T-cell (primary cell): ENCODE results near the gene MPHOSPH9. TPM values are rescaled to one million over a fixed set of nuclear protein-coding genes. Genes with fewer than 3 reads are reported as not detected.

Source experiments
- ATAC-seq, 4 experiments: fragments of 200-7000 bp in 3 of 4; fragments of 150-1000 bp in 1 of 4; cut with Tn5 transposase; replicated peaks in 1 of 4; 1 replicate in 3 of 4; 2 replicates in 1 of 4; pipeline ENCODE4 v1.10.0; 2021; ENCODE audit warnings: moderate library complexity in 3 of 4, mild to moderate bottlenecking in 2 of 4, moderate number of reproducible peaks in 1 of 4
- CTCF ChIA-PET, 2 donors: fragments of 300-600 bp; sonication (Branson Sonifier 250); formaldehyde crosslinking; loops; one replicate each; lab custom pipeline; 2022; ENCODE audit warnings: antibody characterized with exemption in 2 of 2; lab: Charles Lee
- POLR2A ChIA-PET, 2 donors: fragments of 300-600 bp; sonication (Branson Sonifier 250); formaldehyde crosslinking; loops; one replicate each; lab custom pipeline; 2022; ENCODE audit warnings: antibody characterized with exemption in 2 of 2; lab: Charles Lee
- DNase-seq, 35 experiments: peaks; one replicate each; pipeline versions ENCODE4 v3.0.0 to v3.0.0-alpha.2; 2013 to 2023
- H3K27ac ChIP-seq: one replicate; pipeline ENCODE4 v1.5.1; 2013; ENCODE audit warnings: low read length
- H3K27me3 ChIP-seq, 2 experiments: replicated peaks in 1 of 2; 1 replicate in 1 of 2; 2 replicates in 1 of 2; pipeline versions ENCODE4 v1.6.1 to v1.7.0; 2013; ENCODE audit warnings: low read length in 1 of 2, mixed read lengths in 1 of 2; ENCODE audit not compliant: control insufficient read depth in 2 of 2, insufficient read depth in 2 of 2; ENCODE audit errors: extremely low read depth in 1 of 2
- H3K36me3 ChIP-seq, 2 donors: 1 replicate in 1 of 2; 2 replicates in 1 of 2; pipeline versions ENCODE4 v1.6.1 to v1.7.0; 2013; ENCODE audit warnings: low read length in 1 of 2; ENCODE audit not compliant: control insufficient read depth in 2 of 2, insufficient read depth in 1 of 2; ENCODE audit errors: extremely low read depth in 1 of 2
- H3K4me1 ChIP-seq, 2 experiments: 1 replicate in 1 of 2; 2 replicates in 1 of 2; pipeline versions ENCODE4 v1.6.1 to v1.7.0; 2013; ENCODE audit warnings: low read length in 2 of 2, mixed read lengths in 1 of 2; ENCODE audit not compliant: insufficient read depth in 2 of 2, control insufficient read depth in 1 of 2; ENCODE audit errors: extremely low read depth in 1 of 2
- H3K4me3 ChIP-seq, 2 donors: 1 replicate in 1 of 2; 2 replicates in 1 of 2; pipeline versions ENCODE4 v1.5.1 to v1.7.0; 2013; ENCODE audit warnings: mild to moderate bottlenecking in 2 of 2, low read length in 1 of 2, moderate library complexity in 1 of 2; ENCODE audit not compliant: control insufficient read depth in 1 of 2; ENCODE audit errors: extremely low read depth in 1 of 2
- H3K9me3 ChIP-seq: 2 replicates; pipeline ENCODE4 v1.7.0; 2013
- H3K27ac Mint-ChIP-seq, 2 donors: one replicate each; pipeline ENCODE4 v1.8.0; 2020 to 2021; ENCODE audit warnings: mild to moderate bottlenecking in 2 of 2, mixed read lengths in 2 of 2
- H3K27me3 Mint-ChIP-seq, 2 donors: one replicate each; pipeline ENCODE4 v1.8.0; 2021 to 2022; ENCODE audit warnings: mixed read lengths in 2 of 2
- H3K36me3 Mint-ChIP-seq: one replicate; pipeline ENCODE4 v1.8.0; 2021; ENCODE audit warnings: mixed read lengths
- H3K4me1 Mint-ChIP-seq, 3 donors: one replicate each; pipeline ENCODE4 v1.8.0; 2020 to 2022; ENCODE audit warnings: mixed read lengths in 3 of 3, mild to moderate bottlenecking in 1 of 3
- H3K4me3 Mint-ChIP-seq, 3 donors: one replicate each; pipeline ENCODE4 v1.8.0; 2020 to 2022; ENCODE audit warnings: mild to moderate bottlenecking in 3 of 3, mixed read lengths in 3 of 3, moderate library complexity in 3 of 3
- H3K9me3 Mint-ChIP-seq, 3 donors: one replicate each; pipeline ENCODE4 v1.8.0; 2020 to 2022; ENCODE audit warnings: mixed read lengths in 3 of 3
- WGBS: methylation state at CpG from one replicate; pipeline ENCODE4 v1.1.5; 2013; ENCODE audit warnings: missing lambda C conversion rate; ENCODE audit not compliant: insufficient coverage; 5-methylcytosine and 5-hydroxymethylcytosine counted together
- total RNA-seq, 35 experiments: library from RNA in 6 of 35; stranded (reverse) in 6 of 35; fragments of 120-200 nt in 1 of 35; gene quantifications; one replicate each; pipeline versions ENCODE4 v1.2.1 to v1.2.4 and lab custom pipeline; 2013 to 2026

The MPHOSPH9 gene
- total RNA-seq, 5 donors from 2014 or later (not counting 1 experiment from before 2014, with no cell fraction given), result 48.5 to 105 (median 56.3) TPM

- 89% methylated on average over 8 of the region's 15 CpGs for WGBS
- Mint-ChIP-seq H3K4me1 (peaks cover 38 to 61% (median 43%) of the 10 kb centered on the region in 3 donors), H3K27me3 (no peaks in the 10 kb centered on the region), H3K27ac (no peak overlapping the region), H3K4me3 (no peak overlapping the region), H3K9me3 (no peaks in the 10 kb centered on the region), H3K36me3 (no peaks in the 10 kb centered on the region)
- ChIA-PET POLR2A (no interaction called here), CTCF (interaction anchor here in 1 of 2 donors (0.6 kb wide), 1 partner anchor 12 kb away, joined by 6 read pairs; no protein-coding TSS in a partner anchor)
- DNase-seq (no peak), ATAC-seq (no peak)
- peaks cover 4 to 15% of the 10 kb centered on the region in 2 experiments for H3K4me1 ChIP-seq
- no peaks in the 10 kb centered on the region for H3K9me3 ChIP-seq
- H3K27ac ChIP-seq, result no peak overlapping the region
- no peaks in the 10 kb centered on the region for H3K27me3 ChIP-seq
- no peak overlapping the region for H3K4me3 ChIP-seq
- H3K36me3 ChIP-seq, result peaks cover 0 to 3% of the 10 kb centered on the region in 2 donors
Measured at GRCh38 chr12:123141615-123142517, 91.1 kb downstream of the MPHOSPH9 start.

- Histone ChIP-seq H3K4me3 (no peak overlapping the region), H3K9me3 (no peaks in the 10 kb centered on the region), H3K36me3 (peaks cover 0 to 3% of the 10 kb centered on the region in 2 donors), H3K27me3 (no peaks in the 10 kb centered on the region), H3K4me1 (peaks cover 4 to 15% of the 10 kb centered on the region in 2 experiments), H3K27ac (no peak overlapping the region)
- DNase-seq (no peak), ATAC-seq (no peak)
- H3K9me3 Mint-ChIP-seq, result no peaks in the 10 kb centered on the region
- H3K4me1 Mint-ChIP-seq, result peaks cover 38 to 59% (median 45%) of the 10 kb centered on the region in 3 donors
- peaks cover 3% of the 10 kb centered on the region for H3K36me3 Mint-ChIP-seq
- WGBS, result 87% methylated on average over 3 of the region's 6 CpGs
- ChIA-PET POLR2A (interaction anchor here in 1 of 2 donors (0.7 kb wide), 1 partner anchor 1104 kb away, joined by 4 read pairs; no protein-coding TSS in a partner anchor), CTCF (no interaction called here)
- H3K27me3 Mint-ChIP-seq, result no peaks in the 10 kb centered on the region
- H3K4me3 Mint-ChIP-seq, result no peak overlapping the region
- H3K27ac Mint-ChIP-seq, result peak overlapping the region in 1 of 2 donors; percentile 68
Measured at GRCh38 chr12:123140676-123141614, 92.0 kb downstream of the MPHOSPH9 start.

GRCh38 chr12:123139926-123140675 lies 92.8 kb downstream of the MPHOSPH9 start:
- peaks cover 4 to 15% of the 10 kb centered on the region in 2 experiments for H3K4me1 ChIP-seq
- WGBS, result 71% methylated on average over 5 of the region's 6 CpGs
- Mint-ChIP-seq H3K27me3 (no peaks in the 10 kb centered on the region), H3K36me3 (peaks cover 3% of the 10 kb centered on the region), H3K4me1 (peaks cover 38 to 58% (median 44%) of the 10 kb centered on the region in 3 donors), H3K4me3 (no peak overlapping the region), H3K27ac (peak overlapping the region; percentile 46 to 68), H3K9me3 (no peaks in the 10 kb centered on the region)
- H3K36me3 ChIP-seq, result peaks cover 0 to 3% of the 10 kb centered on the region in 2 donors
- H3K27ac ChIP-seq, result no peak overlapping the region
- ChIA-PET CTCF (no interaction called here), POLR2A (interaction anchor here in 1 of 2 donors (0.7 kb wide), 1 partner anchor 1103 kb away, joined by 4 read pairs; no protein-coding TSS in a partner anchor)
- DNase-seq (no peak), ATAC-seq (no peak)
- no peaks in the 10 kb centered on the region for H3K27me3 ChIP-seq
- no peaks in the 10 kb centered on the region for H3K9me3 ChIP-seq
- H3K4me3 ChIP-seq, result no peak overlapping the region

GRCh38 chr12:123135688-123136087 lies 97.3 kb downstream of the MPHOSPH9 start:
- ChIA-PET CTCF (no interaction called here), POLR2A (interaction anchor here in 1 of 2 donors (0.5 kb wide), 1 partner anchor 246 kb away, joined by 4 read pairs; no protein-coding TSS in a partner anchor)
- no peak overlapping the region for H3K27ac ChIP-seq
- no peak for ATAC-seq
- no peak overlapping the region for H3K4me3 ChIP-seq
- no peaks in the 10 kb centered on the region for H3K27me3 ChIP-seq
- Mint-ChIP-seq H3K36me3 (peaks cover 3% of the 10 kb centered on the region), H3K27ac (peak overlapping the region in 1 of 2 donors; percentile 82), H3K4me3 (no peak overlapping the region), H3K27me3 (no peaks in the 10 kb centered on the region), H3K9me3 (no peaks in the 10 kb centered on the region), H3K4me1 (peaks cover 38 to 66% (median 49%) of the 10 kb centered on the region in 3 donors)
- H3K9me3 ChIP-seq, result no peaks in the 10 kb centered on the region
- H3K36me3 ChIP-seq, result peaks cover 0 to 3% of the 10 kb centered on the region in 2 donors
- DNase-seq, result no peak
- peaks cover 13 to 32% of the 10 kb centered on the region in 2 experiments for H3K4me1 ChIP-seq
- WGBS, result 71% methylated on average over 4 of the region's 8 CpGs

GRCh38 chr12:123134826-123135225 lies 98.1 kb downstream of the MPHOSPH9 start:
- WGBS, result 100% methylated on average over 2 of the region's 6 CpGs
- H3K4me1 ChIP-seq, result peaks cover 12 to 29% of the 10 kb centered on the region in 2 experiments
- Mint-ChIP-seq H3K4me1 (peaks cover 34 to 64% (median 48%) of the 10 kb centered on the region in 3 donors), H3K27me3 (no peaks in the 10 kb centered on the region), H3K9me3 (no peaks in the 10 kb centered on the region), H3K4me3 (no peak overlapping the region), H3K27ac (peak overlapping the region; percentile 10 to 73), H3K36me3 (peaks cover 3% of the 10 kb centered on the region)
- no peak overlapping the region for H3K4me3 ChIP-seq
- H3K36me3 ChIP-seq, result peaks cover 0 to 3% of the 10 kb centered on the region in 2 donors
- H3K27me3 ChIP-seq, result no peaks in the 10 kb centered on the region
- no peak overlapping the region for H3K27ac ChIP-seq
- ChIA-PET POLR2A (no interaction called here), CTCF (interaction anchor here in 1 of 2 donors (0.7 kb wide), 2 partner anchors 58 to 70 kb away, joined by 3 read pairs; no protein-coding TSS in a partner anchor)
- no peak for DNase-seq
- ATAC-seq, result no peak
- H3K9me3 ChIP-seq, result no peaks in the 10 kb centered on the region
